Left hindlimb (tissue), 1 donor: ENCODE results near the gene STRIP2.
"Not testable (repeated sequence)": the region's sequence is repeated elsewhere in the genome, so short reads cannot be mapped to it uniquely, and the experiment has no call there.

ENCODE experiments used
- DNase-seq: peaks from one replicate; pipeline ENCODE4 v3.0.0-alpha.2; 2018

STRIP2 gene, protein sequence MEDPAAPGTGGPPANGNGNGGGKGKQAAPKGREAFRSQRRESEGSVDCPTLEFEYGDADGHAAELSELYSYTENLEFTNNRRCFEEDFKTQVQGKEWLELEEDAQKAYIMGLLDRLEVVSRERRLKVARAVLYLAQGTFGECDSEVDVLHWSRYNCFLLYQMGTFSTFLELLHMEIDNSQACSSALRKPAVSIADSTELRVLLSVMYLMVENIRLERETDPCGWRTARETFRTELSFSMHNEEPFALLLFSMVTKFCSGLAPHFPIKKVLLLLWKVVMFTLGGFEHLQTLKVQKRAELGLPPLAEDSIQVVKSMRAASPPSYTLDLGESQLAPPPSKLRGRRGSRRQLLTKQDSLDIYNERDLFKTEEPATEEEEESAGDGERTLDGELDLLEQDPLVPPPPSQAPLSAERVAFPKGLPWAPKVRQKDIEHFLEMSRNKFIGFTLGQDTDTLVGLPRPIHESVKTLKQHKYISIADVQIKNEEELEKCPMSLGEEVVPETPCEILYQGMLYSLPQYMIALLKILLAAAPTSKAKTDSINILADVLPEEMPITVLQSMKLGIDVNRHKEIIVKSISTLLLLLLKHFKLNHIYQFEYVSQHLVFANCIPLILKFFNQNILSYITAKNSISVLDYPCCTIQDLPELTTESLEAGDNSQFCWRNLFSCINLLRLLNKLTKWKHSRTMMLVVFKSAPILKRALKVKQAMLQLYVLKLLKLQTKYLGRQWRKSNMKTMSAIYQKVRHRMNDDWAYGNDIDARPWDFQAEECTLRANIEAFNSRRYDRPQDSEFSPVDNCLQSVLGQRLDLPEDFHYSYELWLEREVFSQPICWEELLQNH

DNA sequence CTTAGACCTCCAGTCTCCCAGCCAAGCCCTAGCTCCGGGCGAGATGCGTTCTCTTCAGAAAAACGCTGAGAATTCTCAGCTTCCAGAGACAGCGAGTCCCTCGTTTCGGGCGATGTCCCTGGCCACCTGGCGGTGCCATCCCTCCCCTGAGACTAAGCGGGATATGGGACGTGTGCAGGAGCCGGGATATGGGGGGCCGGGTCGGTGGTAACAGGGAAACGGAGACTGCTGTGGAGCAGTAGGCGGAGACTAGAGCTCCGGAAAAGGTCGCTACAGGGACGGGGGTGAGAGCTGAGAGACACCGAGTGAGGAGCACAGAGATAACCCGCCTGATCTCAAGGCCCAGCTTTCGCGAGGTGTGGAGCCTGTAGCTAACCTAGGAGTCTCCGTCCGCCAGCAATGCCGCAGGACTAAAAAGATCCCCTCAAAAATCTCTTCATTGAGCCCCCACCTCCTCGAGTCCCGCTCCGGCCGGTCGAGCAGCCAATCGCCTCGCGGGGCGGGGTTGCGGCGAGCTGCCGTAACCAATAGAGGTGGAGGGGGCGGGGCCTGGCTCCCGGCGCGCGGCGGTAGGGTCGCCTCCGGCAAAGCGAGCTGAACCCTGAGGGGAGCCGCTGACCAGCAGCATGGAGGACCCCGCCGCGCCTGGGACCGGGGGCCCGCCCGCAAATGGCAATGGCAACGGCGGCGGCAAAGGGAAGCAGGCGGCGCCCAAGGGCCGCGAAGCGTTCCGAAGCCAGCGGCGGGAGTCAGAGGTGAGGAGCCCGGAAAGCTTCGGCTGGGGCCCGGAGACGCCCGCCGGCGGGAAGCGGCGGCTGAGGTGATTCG lies at the start of gene STRIP2:
STRIP2 (plus strand) TSS at position 586 of the 828 bp plus-strand sequence; CDS start at position 627, 41 bp downstream.
- peak; percentile 93 for DNase-seq

DNA sequence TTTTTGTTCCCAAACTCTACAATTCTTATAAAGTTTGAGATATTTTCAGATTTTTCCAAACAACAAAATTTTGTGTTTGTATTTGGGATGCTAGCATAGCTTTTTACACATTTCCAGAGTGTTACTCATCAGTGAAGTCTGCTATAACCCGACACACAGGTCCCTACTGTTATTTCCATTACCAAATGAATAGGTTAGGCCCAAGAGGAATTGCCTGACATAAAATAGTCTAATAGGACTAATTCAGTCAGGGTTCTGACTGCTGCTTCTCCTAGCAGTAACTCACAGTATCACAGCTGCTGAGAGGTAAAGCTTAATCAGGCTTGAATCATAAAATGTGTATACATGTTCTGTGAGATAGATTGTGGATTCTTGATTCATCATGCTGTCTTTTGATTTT lies 49.1 kb upstream of the STRIP2 start:
- DNase-seq: no peak

DNA sequence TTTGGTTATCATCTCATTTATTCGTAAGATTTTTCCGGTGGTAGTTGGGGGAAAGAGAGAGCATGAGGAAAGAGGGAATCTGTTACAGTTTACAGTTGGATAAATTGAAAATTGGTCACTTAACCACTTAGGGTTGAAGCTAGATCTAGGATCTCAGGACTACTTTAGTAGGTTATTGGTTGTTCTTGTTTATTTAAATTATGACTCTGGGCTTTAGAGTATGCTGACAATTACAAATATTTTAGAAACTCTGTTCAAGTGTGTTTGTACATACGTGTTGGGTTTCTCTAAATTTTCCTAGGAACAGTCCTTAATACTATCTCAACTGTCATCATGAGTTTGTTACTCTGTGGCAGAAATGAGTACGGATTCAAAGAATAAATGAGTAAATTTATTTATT lies 48.6 kb upstream of the STRIP2 start:
- no peak for DNase-seq

DNA sequence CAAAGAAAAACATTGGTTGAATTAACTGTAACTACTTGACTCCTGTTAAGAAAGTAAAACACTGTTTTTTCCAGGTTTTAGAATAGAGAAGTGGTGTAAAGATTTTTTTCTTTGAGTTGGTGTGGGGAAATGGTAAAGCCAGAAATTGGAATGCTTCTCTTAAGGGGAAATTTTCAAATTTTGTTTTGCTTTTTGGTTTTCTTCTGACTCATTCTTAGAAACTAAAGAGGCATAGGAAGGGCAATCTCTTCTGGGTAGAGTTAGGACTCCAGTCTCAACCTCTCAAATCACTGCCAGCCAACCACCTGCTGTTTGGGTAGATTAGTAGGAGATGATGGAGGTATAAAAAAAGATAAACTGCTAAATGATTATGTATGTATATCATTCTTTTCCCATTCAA lies 47.7 kb upstream of the STRIP2 start:
- no peak for DNase-seq

DNA sequence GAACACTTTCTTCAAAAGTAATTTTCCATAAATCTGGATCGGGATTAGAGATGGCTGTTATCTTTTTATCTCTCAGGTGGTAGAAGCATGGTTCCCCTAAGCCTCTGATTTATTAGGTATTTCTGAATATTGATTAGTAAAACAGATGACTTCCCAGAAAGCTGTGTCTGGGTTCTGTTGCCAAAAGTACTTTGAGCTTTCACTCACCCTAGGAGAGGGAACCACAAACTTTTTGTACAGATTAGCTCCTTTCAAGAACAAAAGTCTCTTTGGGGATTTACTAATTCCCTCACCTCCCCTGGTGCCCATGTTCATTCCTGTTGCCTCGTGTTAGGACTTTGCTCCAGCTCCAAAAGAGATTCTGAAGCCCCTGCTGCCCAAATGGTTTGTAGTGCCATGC lies 46.7 kb upstream of the STRIP2 start:
- no peak for DNase-seq

DNA sequence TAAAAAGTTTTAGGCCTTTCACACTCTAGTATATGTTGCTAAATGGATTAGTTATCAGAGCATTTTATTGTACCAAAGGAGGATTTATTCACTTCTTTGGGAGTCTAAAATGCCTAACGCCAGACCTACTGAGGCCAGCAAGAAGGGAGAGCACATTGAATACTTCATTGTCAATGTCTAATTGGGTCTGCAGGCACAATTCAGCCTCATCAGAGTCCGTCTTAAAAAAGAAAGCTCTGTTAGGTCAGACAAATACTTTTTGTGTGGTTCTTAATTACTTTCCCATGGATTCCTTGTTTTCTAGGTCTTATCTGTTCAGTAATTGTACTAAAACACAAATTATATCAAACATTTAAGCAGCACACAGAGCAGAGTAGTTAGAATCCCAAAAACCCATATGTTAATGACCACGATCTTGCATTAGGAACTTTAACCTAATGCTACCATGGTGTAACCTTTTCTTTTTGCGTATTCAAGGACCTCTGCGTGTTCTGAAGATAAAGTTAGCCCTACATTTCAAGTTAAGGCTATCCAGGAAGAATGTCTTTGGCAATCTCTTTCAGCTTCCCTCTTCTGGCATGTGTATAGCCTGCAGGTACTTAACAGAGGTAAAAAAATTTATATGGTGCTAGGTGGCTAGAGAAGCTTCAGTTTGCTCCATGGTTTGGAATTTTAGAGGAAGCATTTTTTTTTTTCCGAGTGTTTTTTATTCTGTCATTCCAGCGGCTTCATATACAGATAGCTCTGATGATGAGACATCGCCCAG lies 45.7 kb upstream of the STRIP2 start:
- DNase-seq: no peak

DNA sequence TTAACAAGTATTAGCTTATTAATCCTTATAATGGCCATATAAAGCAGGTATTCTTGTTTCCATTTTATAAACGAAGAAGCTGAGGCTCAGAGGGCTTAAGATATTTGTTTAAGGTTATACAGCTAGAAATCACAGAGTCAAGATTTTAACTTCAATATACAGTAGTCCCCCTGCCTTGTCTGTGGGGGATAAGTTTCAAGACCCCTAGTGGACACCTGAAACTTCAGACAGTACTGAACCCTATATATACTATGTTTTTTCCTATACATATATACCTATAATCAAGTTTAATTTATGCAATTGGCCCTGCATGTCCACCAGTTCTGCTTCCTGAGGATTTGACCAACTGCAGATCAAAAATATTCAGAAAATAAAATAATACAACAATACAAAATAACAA lies 44.4 kb upstream of the STRIP2 start:
- no peak for DNase-seq

DNA sequence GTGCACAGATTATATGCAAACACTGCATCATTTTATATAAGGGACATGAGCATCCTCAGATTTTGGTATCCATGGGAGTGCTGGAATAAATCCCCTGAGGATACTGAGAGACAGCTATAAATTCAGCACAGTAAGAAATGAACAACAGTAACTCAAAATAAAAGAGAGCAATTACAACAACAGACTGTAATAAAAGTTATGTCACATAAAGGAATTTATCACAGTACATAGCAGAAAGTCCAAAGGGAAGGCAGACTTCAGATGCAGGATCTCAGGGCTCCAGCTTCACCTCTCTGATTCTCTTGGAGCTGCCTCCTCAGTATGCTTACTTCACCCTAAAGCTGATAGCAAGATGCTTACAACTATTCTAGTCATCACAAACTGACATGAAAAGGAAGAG lies 43.9 kb upstream of the STRIP2 start:
- DNase-seq: no peak

DNA sequence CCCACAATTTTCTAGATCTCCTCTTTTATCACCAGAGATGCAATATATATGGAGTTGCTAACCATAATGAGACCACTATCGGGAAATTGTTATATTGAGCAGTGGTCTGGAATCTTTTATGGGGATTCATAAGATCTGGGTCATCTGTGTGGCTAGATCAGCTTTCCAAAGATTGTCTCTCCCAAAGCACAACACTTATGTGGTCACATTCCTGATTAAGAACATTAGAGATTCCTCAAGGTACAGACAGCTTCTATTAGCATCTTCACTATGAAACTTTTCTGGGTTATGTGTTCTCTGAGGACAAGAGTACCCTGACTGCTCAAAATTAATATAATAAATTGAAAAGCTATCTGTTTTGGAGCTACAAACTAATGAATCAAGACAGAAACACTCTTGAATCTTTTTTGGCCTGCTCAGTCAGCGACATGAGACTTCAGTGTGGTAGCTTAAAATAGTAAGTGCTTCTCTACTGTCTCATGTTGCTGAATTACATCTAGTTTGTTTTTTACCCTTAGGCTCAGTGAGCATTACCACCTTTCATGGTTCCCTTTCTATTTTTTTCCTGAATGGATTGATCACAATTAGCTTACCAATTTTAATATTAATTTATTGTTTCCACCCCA lies 42.6 kb upstream of the STRIP2 start:
- DNase-seq: no peak

DNA sequence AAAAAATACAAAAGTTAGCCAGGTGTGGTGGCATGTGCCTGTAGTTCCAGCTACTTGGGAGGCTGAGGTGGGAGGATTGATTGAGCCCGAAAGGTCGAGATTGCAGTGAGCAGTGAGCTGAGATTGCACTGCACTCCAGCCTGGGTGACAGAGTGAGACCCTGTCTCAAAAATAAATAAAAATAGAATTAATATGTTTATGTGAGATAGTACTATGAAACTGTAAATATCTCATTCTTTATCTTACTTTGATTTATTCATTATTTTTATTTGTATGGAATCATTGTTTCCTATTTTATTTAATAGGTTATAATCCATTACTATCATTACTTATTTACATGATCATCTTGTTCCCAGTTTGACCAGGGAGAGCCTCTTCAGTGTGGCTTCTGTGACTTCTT lies 41.0 kb upstream of the STRIP2 start:
- DNase-seq: no peak

DNA sequence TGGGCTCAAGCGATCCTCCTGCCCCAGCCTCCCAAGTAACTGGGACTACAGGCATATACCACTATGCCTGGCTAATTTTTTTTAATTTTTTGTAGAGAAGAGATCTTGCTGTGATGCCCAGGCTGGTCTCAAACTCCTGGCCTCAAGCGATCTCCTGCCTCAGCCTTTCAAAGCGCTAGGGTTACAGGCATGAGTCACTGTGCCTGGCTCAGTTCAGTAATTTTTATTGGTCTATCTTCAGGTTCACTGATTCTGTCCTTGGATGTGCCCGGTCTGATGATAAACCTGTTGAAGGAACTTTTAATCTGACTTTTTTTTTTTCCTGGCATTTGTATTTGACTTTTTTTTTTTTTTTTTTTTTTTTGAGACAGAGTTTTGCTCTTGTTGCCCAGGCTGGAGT lies 40.1 kb upstream of the STRIP2 start:
- no peak for DNase-seq

DNA sequence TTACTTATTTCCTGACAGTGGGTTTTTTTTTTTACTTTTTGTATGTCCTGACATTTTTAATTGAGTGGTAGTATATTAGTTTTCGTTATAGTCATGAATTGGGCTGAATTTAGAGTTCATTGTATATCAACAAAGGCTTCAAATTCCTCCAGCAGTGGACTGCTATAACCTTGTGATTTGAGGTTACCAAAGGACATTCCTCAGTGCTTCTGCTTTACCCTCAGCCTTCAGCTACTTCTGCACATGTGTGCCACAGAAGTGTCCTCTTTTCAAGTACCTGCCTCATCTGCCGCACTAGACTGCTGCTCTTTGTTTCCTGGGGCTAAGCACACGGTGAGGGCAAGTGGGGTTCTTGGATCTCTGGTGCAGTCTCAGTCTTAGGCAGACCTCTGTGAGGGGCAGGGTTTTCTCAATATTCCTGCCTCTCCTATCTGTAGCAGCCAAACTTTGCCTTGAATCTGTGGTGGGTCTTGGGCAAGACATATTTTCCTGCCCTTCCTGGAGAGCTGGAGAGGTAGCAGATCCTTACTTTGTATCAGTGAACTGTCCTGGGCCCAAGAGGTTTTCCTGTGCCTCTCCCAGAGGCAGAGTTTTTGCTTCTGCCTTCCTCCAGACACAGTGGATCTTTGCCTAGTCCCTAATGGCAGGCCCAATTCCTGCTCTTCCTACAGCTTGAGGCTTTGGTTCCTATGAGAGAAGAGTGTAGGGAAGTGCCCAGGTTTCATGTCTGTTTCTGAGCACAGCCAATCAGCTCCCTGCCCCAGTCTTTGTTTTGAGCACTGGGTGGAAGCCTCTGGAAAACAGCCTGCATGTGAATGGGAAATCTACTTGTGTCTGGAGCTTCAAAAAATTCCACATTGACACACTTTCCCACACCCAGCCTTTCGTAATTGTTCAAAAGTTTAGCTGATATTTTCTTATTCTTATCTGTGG lies 39.0 kb upstream of the STRIP2 start:
- DNase-seq: no peak

DNA sequence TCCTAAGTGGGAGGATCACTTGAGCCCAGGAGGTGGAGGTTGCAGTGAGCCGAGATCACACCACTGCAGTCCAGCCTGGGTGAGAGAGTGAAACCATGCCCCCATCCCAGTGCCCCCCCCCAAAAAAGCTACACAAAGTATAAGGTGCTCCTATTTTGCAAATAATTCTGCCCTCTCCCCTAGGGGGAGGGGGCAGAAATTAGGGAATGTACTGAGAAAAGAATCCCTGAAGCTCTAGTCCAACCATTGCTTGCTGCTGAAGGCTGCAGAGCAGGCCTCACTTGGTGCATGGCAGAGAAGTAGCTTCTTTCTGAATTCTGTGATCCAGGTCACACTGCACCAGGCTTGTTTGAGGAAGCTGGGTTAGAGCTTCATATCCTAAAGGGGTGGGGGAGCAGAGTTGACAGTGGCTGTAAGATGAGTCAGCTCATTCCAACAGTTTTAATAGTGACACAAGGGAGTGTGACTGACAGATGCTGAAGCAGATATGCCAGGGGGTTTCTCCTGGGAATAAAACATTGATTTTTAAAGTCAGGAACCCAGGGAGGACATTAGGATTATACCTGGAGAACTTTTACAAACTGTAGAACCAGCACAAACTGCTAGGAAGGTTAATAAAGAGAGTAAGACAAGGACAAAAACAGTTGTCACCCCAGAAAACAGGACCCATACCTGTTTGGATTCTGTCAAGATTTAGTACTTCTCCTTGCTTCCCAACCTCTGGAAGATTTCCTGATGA lies 32.8 kb upstream of the STRIP2 start:
- DNase-seq: no peak

DNA sequence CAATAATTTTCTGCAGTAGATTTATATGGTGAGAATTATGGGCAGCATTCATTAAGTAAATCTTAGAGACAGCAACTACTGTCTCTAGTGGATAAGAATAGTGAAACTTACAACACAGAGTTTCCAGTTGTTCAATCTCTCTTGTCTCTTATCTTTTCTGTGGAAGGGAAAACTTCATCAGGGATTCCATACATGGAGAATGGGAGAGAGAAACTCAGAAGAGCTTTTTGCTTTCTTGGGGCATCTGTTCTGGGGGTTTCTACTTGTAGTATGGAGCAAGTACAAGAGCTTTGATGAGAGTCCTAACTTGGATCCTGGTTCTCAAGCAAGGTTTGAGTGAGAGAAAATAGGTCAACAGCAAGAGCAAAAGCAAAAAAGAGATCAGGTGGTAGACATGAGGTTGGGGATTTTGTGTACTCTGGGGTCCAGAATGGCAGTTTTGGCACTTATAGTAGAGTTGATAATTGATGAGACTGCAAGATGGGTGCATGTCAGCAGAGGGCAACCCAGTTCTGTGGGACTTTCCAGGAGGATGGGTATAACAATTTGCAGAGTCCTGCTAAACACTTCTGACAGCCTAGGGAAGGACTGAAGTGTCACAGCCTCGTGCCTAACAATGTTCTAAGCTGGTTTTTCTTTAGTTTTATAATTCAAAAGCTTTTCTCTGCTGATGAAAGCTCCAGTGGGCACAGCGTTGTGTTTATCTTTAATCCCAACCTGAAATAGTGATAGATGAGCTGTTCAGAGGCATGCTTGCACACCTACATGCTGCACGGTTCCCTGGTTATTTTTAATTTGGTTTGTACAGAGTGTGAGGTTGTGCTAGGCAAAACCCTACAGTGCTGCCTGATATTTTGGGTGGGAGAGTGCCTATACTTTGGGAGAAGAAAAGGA lies 32.0 kb upstream of the STRIP2 start:
- DNase-seq: no peak

DNA sequence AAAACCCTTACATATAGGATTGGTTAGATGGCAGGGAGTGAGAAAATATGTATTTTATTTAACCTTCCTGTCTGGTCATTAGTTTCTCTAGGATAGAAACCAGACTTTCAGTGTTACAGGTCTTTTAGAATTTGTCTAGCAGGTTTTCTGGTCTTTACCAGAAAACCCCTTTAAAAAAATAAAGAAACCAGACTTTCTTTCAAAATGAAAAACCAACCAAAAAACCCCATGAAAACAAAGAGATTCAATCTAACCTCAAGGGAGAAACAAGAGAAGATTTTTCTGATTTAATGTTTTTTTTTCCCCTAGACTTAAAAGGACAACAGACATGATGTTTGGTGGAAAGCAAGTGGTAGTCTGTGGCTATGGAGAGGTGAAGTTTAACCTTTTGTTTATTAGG lies 28.7 kb upstream of the STRIP2 start:
- no peak for DNase-seq

DNA sequence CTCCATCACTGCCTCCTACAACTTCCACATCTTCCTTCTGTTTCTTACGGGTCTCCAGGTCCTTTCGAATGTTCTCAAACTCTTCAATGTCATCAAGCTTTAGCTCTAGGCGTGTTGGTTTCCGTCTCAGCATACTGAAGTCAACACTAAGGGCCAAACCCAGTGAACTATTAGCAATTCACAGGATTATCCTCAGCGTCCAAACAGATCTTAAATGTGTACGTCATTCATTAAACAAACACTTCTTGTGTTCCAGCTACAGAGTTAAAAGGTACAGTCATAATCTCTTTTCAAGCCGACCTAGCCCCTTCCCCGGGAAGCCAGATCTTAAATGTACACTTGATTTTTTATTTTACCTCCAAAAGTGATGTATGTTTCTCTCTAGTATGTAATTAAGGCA lies 24.0 kb upstream of the STRIP2 start:
- not testable (repeated sequence) for DNase-seq

DNA sequence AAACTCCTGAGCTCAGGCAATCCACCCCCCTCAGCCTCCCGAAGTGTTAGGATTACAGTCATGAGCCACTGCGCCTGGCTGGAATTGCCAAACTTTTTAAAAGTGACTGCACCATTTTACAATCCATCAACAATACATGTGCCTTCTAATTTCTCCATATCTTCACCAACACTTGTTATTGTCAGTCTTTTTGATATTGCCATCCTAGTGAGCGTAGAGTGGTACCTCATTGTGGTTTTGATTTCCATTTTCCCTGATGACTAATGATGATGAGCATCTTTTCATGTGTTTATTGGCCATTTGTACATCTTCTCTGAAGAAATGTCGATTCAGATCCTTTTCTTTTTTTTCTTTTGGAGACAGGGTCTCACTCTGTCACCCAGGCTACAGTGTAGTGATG lies 21.7 kb upstream of the STRIP2 start:
- no peak for DNase-seq

DNA sequence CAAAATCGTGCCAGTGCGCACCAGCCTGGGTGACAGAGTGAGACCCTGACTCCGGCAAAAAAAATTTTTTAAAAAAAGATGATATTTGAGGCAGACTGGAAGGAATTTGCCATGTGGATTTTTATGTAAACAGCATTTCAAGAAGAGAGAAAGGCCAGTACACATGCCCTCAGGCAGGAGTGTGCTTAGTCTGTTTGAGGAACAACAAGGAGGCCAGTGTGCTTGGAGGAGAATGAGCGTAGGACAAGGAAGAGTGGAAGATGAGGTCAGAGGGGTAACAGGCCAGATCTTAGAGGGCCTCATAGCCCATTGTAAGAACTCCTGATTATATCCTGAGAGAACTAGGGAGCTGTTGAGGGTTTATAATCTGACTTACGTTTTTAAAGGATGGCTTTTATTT lies 17.2 kb upstream of the STRIP2 start:
- DNase-seq: no peak

DNA sequence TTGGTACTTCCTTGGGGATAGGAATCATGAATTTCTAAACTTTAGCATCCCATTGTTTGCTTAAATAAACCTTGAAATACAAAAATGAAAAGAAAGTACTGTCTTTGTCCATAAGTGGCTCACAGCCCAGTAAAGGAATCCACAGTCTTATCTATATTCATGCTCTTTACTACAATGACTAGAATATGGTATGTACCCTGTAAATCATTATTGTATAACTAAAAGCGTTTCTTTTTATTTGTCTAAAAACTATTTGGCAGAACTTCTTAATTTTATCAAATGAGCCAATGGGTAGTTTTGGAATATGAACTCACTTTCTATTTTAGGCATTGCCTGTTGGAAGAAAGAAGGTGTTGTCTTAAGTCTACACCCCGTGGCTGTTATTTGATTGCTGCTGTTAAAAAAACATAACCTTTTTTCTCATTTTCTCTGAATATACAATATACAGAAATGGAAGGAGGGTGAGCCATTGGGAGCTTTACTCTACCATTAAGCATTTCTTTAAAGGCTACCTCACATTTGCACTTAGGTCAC lies 12.4 kb upstream of the STRIP2 start:
- DNase-seq: no peak
